Endothelial cell (in vitro differentiated cells): Measurements from ENCODE around the gene CATSPERZ. TPM values are rescaled to one million over a fixed set of nuclear protein-coding genes. Genes with fewer than 3 reads are reported as not detected.
"Not testable (repeated sequence)": the region's sequence is repeated elsewhere in the genome, so short reads cannot be mapped to it uniquely, and the experiment has no call there.

ENCODE experiments used
- DNase-seq: peaks from one replicate; pipeline ENCODE4 v3.0.0; 2021; ENCODE audit warnings: low spot score
- H3K27ac Mint-ChIP-seq: one replicate; pipeline ENCODE4 v1.8.0; 2021; ENCODE audit warnings: mixed read lengths, inconsistent platforms; ENCODE audit not compliant: unreplicated experiment
- H3K27me3 Mint-ChIP-seq: one replicate; pipeline ENCODE4 v1.8.0; 2021; ENCODE audit warnings: mild to moderate bottlenecking, moderate library complexity, mixed read lengths, inconsistent platforms; ENCODE audit not compliant: unreplicated experiment
- H3K36me3 Mint-ChIP-seq: one replicate; pipeline ENCODE4 v1.8.0; 2021; ENCODE audit warnings: mild to moderate bottlenecking, low read depth, mixed read lengths, inconsistent platforms; ENCODE audit not compliant: unreplicated experiment
- H3K4me1 Mint-ChIP-seq: one replicate; pipeline ENCODE4 v1.8.0; 2021; ENCODE audit warnings: mild to moderate bottlenecking, mixed read lengths, inconsistent platforms; ENCODE audit not compliant: unreplicated experiment
- H3K4me3 Mint-ChIP-seq: one replicate; pipeline ENCODE4 v1.8.0; 2021; ENCODE audit warnings: mild to moderate bottlenecking, mixed read lengths, inconsistent platforms; ENCODE audit not compliant: unreplicated experiment
- H3K9me3 Mint-ChIP-seq: one replicate; pipeline ENCODE4 v1.8.0; 2021; ENCODE audit warnings: mixed read lengths, inconsistent platforms; ENCODE audit not compliant: unreplicated experiment
- total RNA-seq: library from RNA; stranded (reverse); fragmentation: NEBNext Ultra II Directional; extraction: Animal tissue kit (Norgen Biotek cat#: 25700); gene quantifications from one replicate; pipeline ENCODE4 v1.2.1, GENCODE V29; 2021; ENCODE audit not compliant: unreplicated experiment
- TF ChIP-seq, protein P1 (sequence below): fragments of 200-600 bp; sonication (generic); IDR thresholded peaks from one replicate; pipeline ENCODE4 v1.5.0; 2021; ENCODE audit warnings: antibody characterized with exemption; ENCODE audit not compliant: unreplicated experiment

CATSPERZ gene
- total RNA-seq, 1 donor from 2014 or later = 0.38 TPM

GRCh38 chr11:64306563-64306875 is 6.4 kb downstream of the CATSPERZ start:
- Mint-ChIP-seq H3K27ac (peak overlapping the region; percentile 67), H3K9me3 (no peaks in the 10 kb centered on the region), H3K27me3 (peaks cover 4% of the 10 kb centered on the region), H3K36me3 (peaks cover 8% of the 10 kb centered on the region), H3K4me3 (peak overlapping the region; percentile 97), H3K4me1 (peaks cover 12% of the 10 kb centered on the region)
- TF ChIP-seq, protein P1, sequence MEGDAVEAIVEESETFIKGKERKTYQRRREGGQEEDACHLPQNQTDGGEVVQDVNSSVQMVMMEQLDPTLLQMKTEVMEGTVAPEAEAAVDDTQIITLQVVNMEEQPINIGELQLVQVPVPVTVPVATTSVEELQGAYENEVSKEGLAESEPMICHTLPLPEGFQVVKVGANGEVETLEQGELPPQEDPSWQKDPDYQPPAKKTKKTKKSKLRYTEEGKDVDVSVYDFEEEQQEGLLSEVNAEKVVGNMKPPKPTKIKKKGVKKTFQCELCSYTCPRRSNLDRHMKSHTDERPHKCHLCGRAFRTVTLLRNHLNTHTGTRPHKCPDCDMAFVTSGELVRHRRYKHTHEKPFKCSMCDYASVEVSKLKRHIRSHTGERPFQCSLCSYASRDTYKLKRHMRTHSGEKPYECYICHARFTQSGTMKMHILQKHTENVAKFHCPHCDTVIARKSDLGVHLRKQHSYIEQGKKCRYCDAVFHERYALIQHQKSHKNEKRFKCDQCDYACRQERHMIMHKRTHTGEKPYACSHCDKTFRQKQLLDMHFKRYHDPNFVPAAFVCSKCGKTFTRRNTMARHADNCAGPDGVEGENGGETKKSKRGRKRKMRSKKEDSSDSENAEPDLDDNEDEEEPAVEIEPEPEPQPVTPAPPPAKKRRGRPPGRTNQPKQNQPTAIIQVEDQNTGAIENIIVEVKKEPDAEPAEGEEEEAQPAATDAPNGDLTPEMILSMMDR = no peak
- no peak for DNase-seq

DNA sequence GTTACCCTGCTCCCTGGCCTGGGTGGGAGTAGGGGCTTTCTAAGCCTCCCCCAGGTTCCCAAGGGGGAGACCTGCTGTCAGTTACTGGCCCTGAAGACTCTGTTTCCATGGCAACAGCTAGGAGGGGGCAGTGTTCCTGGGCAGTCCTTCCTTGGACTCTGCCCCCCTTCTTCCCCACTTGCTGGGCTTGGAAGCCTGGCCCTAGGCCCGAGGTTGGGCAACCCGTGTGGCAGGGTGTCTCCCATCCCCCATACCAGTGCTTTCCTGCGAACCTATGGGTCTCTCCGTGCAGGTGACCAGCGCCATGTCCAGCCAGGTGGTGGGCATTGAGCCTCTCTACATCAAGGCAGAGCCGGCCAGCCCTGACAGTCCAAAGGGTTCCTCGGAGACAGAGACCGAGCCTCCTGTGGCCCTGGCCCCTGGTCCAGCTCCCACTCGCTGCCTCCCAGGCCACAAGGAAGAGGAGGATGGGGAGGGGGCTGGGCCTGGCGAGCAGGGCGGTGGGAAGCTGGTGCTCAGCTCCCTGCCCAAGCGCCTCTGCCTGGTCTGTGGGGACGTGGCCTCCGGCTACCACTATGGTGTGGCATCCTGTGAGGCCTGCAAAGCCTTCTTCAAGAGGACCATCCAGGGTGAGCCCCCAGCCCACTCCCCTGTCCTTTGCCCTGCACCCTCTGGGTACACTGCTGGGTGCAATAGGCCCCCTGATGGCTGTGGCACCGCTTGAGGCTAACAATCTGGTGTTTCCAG is 6.9 kb downstream of the CATSPERZ start:
- H3K4me3 Mint-ChIP-seq = peak overlapping the region; percentile 97
- H3K27ac Mint-ChIP-seq = no peak overlapping the region
- H3K4me1 Mint-ChIP-seq = peaks cover 12% of the 10 kb centered on the region
- no peak for DNase-seq
- H3K9me3 Mint-ChIP-seq = no peaks in the 10 kb centered on the region
- peaks cover 8% of the 10 kb centered on the region for H3K36me3 Mint-ChIP-seq
- H3K27me3 Mint-ChIP-seq = peaks cover under 1% of the 10 kb centered on the region
- TF ChIP-seq, protein P1 = no peak

- Mint-ChIP-seq H3K4me3 (peak overlapping the region; percentile 48), H3K4me1 (peaks cover 15% of the 10 kb centered on the region), H3K36me3 (peaks cover 12% of the 10 kb centered on the region)
- H3K27ac Mint-ChIP-seq, H3K9me3 Mint-ChIP-seq, DNase-seq, H3K27me3 Mint-ChIP-seq: not testable (repeated sequence)
Measured at GRCh38 chr11:64307795-64308194, 7.6 kb downstream of the CATSPERZ start.

DNA sequence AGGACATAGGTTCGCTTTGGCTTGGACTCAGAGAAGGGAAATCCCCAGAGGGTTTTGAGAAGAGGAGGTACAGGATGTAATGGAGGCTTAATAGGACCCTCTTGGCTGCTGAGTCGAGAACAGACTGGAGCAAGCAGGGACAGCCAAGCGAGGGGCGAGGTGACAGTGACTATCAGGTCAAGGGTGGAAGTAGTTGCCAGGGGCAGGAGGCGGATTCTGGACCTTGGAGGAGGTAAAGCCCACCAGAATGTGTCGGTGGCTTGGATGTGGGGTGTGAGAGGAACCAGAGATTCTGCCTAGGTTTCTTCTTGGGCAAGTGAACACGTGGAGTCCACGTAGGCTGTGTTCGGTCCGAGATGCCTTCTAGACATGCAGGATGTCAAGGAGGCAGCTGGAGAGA is 12.8 kb downstream of the CATSPERZ start:
- TF ChIP-seq, protein P1 = no peak
- H3K27ac Mint-ChIP-seq = peak overlapping the region; percentile 6
- H3K4me1 Mint-ChIP-seq = peaks cover 16% of the 10 kb centered on the region
- DNase-seq = no peak
- peak overlapping the region; percentile 70 for H3K4me3 Mint-ChIP-seq
- peaks cover 11% of the 10 kb centered on the region for H3K27me3 Mint-ChIP-seq
- H3K9me3 Mint-ChIP-seq = no peaks in the 10 kb centered on the region
- peaks cover 17% of the 10 kb centered on the region for H3K36me3 Mint-ChIP-seq

DNA sequence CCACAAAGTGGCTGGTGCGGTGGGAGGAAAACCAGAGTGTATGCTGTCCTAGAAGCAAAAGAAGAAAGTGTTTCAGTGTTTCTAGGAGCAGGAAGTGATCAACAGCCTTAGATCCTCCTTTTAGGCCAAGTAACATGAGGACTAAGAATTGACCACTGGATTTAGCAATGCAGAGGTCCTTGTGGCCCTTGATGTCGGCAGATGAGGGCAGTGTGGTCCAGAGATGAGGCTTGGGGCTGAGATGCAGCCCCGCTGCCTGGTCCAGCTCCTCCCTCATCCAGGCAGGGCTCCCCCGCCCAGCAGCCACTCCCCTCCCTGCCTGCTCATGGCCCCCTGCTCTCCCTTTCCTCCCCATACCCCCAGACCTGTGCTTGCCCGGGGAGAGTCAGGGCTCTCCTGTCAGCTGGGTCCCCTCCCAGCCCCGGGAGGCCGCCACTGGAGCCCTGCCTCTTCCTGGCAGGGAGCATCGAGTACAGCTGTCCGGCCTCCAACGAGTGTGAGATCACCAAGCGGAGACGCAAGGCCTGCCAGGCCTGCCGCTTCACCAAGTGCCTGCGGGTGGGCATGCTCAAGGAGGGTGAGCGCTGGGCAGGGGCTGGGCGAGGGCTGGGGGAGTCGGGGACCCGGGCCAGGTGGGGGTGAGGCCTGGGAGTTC is 13.5 kb downstream of the CATSPERZ start:
- no peaks in the 10 kb centered on the region for H3K9me3 Mint-ChIP-seq
- peaks cover 16% of the 10 kb centered on the region for H3K4me1 Mint-ChIP-seq
- TF ChIP-seq, protein P1 = no peak
- H3K36me3 Mint-ChIP-seq = peaks cover 17% of the 10 kb centered on the region
- H3K4me3 Mint-ChIP-seq = no peak overlapping the region
- peaks cover 11% of the 10 kb centered on the region for H3K27me3 Mint-ChIP-seq
- no peak for DNase-seq
- peak overlapping the region; percentile 6 for H3K27ac Mint-ChIP-seq
